A549 (cell line): ENCODE data around the gene PDSS2.

ENCODE experiments used
- CHD2 ChIP-seq: fragments of 150-350 bp; IDR thresholded peaks from 2 replicates; pipeline ENCODE4 v1.6.1; 2014; ENCODE audit warnings: low read length; ENCODE audit not compliant: partially characterized antibody
- CTCF ChIP-seq: fragments of >200 bp; sonication (Bioruptor Twin); formaldehyde crosslinking; IDR thresholded peaks from 3 replicates; pipeline ENCODE4 v1.5.1; 2016
- EHF ChIP-seq: fragments of 250-450 bp; sonication (Bioruptor Pico); IDR thresholded peaks from 2 replicates; pipeline ENCODE4 v1.5.0; 2020; ENCODE audit warnings: mild to moderate bottlenecking
- EHMT2 ChIP-seq: fragments of 200-600 bp; sonication (generic); IDR thresholded peaks from 2 replicates; pipeline ENCODE4 v1.6.1; 2016; ENCODE audit warnings: antibody characterized with exemption, low read depth, mild to moderate bottlenecking, moderate library complexity
- KDM5A ChIP-seq: fragments of 200-600 bp; sonication (generic); IDR thresholded peaks from 2 replicates; pipeline ENCODE4 v1.6.1; 2016; ENCODE audit warnings: antibody characterized with exemption, mild to moderate bottlenecking
- MAFK ChIP-seq: fragments of 450-650 bp; IDR thresholded peaks from 2 replicates; pipeline ENCODE4 v1.6.1; 2014; ENCODE audit not compliant: partially characterized antibody
- POLR2A ChIP-seq: IDR thresholded peaks from 2 replicates; pipeline ENCODE4 v1.6.1; 2012; ENCODE audit warnings: mild to moderate bottlenecking, low read length
- POLR2AphosphoS2 ChIP-seq: conservative IDR thresholded peaks from 2 replicates; pipeline ENCODE4 v1.6.1; 2012; ENCODE audit warnings: low read length, improper control_type of control experiment, inconsistent platforms
- REST ChIP-seq: fragments of 200-600 bp; sonication (generic); IDR thresholded peaks from 2 replicates; pipeline ENCODE4 v1.6.1; 2016; ENCODE audit warnings: antibody characterized with exemption, mild to moderate bottlenecking, moderate library complexity
- RFX5 ChIP-seq: fragments of 450-650 bp; IDR thresholded peaks from 2 replicates; pipeline ENCODE4 v1.7.1; 2014; ENCODE audit warnings: antibody characterized with exemption, mild to moderate bottlenecking, moderate library complexity
- SMC3 ChIP-seq: fragments of >200 bp; sonication (Bioruptor Twin); formaldehyde crosslinking; IDR thresholded peaks from 3 replicates; pipeline ENCODE4 v1.6.1; 2018; ENCODE audit warnings: inconsistent platforms
- ZFP36 ChIP-seq: fragments of 450-650 bp; IDR thresholded peaks from 2 replicates; pipeline ENCODE4 v1.6.1; 2014; ENCODE audit warnings: borderline replicate concordance; ENCODE audit not compliant: partially characterized antibody

GRCh38 chr6:107267006-107267405 lies 192.4 kb downstream of the PDSS2 start:
- no peak for TF ChIP-seq MAFK
- TF ChIP-seq CTCF = no peak
- TF ChIP-seq EHMT2 = no peak
- no peak for TF ChIP-seq POLR2A
- TF ChIP-seq EHF = no peak
- no peak for TF ChIP-seq CHD2
- TF ChIP-seq POLR2AphosphoS2 = no peak
- TF ChIP-seq REST = no peak
- no peak for TF ChIP-seq RFX5
- TF ChIP-seq SMC3 = no peak
- TF ChIP-seq ZFP36 = no peak
- TF ChIP-seq KDM5A = no peak
